Uterus (tissue), 2 donors: Measurements from ENCODE around the gene COL19A1.
"Not testable (repeated sequence)": the region's sequence is repeated elsewhere in the genome, so short reads cannot be mapped to it uniquely, and the experiment has no call there.

Experiments used
- POLR2A ChIP-seq, 2 donors: fragments of 450-650 bp; IDR thresholded peaks; one replicate each; pipeline ENCODE4 v1.6.1; 2016; ENCODE audit warnings: antibody characterized with exemption in 2 of 2, mild to moderate bottlenecking in 1 of 2, moderate library complexity in 1 of 2
- TF ChIP-seq, protein P1 (sequence below), 4 experiments: fragments of 200-600 bp in 2 of 4; fragments of 450-650 bp in 2 of 4; sonication (generic) in 2 of 4; IDR thresholded peaks; one replicate each; pipeline ENCODE4 v1.5.1; 2016 to 2019; ENCODE audit warnings: antibody characterized with exemption in 4 of 4, mild to moderate bottlenecking in 2 of 4, moderate library complexity in 1 of 4

DNA sequence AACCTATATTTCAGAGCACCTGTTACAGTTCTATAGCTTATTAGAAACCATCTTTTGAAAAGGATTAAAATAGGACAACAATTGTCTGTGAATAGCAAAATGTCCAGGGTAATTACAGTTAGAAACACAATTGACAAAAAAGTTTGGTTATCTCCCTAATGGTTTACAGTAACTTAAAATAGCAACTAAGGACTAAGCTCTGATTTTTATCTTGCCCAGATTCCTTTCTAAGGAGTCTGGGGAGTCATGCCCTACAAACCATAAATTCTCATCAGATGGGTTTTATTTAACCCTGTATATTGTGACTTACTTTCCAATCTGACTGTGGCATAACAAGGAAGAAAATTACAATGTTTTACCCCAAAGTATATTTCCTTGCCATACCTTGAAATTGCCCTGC lies 26.9 kb downstream of the COL19A1 start:
- TF ChIP-seq, protein P1, sequence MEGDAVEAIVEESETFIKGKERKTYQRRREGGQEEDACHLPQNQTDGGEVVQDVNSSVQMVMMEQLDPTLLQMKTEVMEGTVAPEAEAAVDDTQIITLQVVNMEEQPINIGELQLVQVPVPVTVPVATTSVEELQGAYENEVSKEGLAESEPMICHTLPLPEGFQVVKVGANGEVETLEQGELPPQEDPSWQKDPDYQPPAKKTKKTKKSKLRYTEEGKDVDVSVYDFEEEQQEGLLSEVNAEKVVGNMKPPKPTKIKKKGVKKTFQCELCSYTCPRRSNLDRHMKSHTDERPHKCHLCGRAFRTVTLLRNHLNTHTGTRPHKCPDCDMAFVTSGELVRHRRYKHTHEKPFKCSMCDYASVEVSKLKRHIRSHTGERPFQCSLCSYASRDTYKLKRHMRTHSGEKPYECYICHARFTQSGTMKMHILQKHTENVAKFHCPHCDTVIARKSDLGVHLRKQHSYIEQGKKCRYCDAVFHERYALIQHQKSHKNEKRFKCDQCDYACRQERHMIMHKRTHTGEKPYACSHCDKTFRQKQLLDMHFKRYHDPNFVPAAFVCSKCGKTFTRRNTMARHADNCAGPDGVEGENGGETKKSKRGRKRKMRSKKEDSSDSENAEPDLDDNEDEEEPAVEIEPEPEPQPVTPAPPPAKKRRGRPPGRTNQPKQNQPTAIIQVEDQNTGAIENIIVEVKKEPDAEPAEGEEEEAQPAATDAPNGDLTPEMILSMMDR (IDR thresholded peaks at IDR 0.05), result not testable (repeated sequence)
- not testable (repeated sequence) for TF ChIP-seq POLR2A (IDR thresholded peaks at IDR 0.05)
